ENCODE measurements around the gene CEP85L.

CEP85L gene

GRCh38 chr6:118639054-118639964 lies 12.1 kb downstream of the CEP85L start:
- Histone ChIP-seq H3K36me3 (ENCODE audit: control insufficient read depth in 1 of 2, insufficient read depth in 2 of 2, low read length in 2 of 2) (no peaks in the 10 kb centered on the region), H3K27ac (ENCODE audit: low read length) (no peak overlapping the region), H3K4me1 (ENCODE audit: control insufficient read depth in 1 of 2, insufficient read depth in 2 of 2, low read length in 2 of 2) (peaks cover 4 to 18% of the 10 kb centered on the region in 2 donors), H3K9me3 (ENCODE audit: control insufficient read depth in 1 of 2, low read length in 2 of 2) (no peaks in the 10 kb centered on the region), H3K27me3 (ENCODE audit: low read depth, low read length) (no peaks in the 10 kb centered on the region), H3K4me3 (ENCODE audit: low read depth in 1 of 2, low read length in 2 of 2) (no peak overlapping the region)

GRCh38 chr6:118638288-118638687 lies 13.1 kb downstream of the CEP85L start:
- Histone ChIP-seq H3K27me3 (ENCODE audit: low read depth, low read length) (no peaks in the 10 kb centered on the region), H3K9me3 (ENCODE audit: control insufficient read depth in 1 of 2, low read length in 2 of 2) (no peaks in the 10 kb centered on the region), H3K4me3 (ENCODE audit: low read depth in 1 of 2, low read length in 2 of 2) (no peak overlapping the region), H3K27ac (ENCODE audit: low read length) (no peak overlapping the region), H3K4me1 (ENCODE audit: control insufficient read depth in 1 of 2, insufficient read depth in 2 of 2, low read length in 2 of 2) (peaks cover 4 to 22% of the 10 kb centered on the region in 2 donors), H3K36me3 (ENCODE audit: control insufficient read depth in 1 of 2, insufficient read depth in 2 of 2, low read length in 2 of 2) (no peaks in the 10 kb centered on the region)

- peaks cover 4 to 19% of the 10 kb centered on the region in 2 donors for H3K4me1 ChIP-seq (ENCODE audit: control insufficient read depth in 1 of 2, insufficient read depth in 2 of 2, low read length in 2 of 2)
- no peaks in the 10 kb centered on the region for H3K36me3 ChIP-seq (ENCODE audit: control insufficient read depth in 1 of 2, insufficient read depth in 2 of 2, low read length in 2 of 2)
- no peaks in the 10 kb centered on the region for H3K27me3 ChIP-seq (ENCODE audit: low read depth, low read length)
- no peak overlapping the region for H3K4me3 ChIP-seq (ENCODE audit: low read depth in 1 of 2, low read length in 2 of 2)
- no peaks in the 10 kb centered on the region for H3K9me3 ChIP-seq (ENCODE audit: control insufficient read depth in 1 of 2, low read length in 2 of 2)
- no peak overlapping the region for H3K27ac ChIP-seq (ENCODE audit: low read length)
Measured at GRCh38 chr6:118635909-118636735, 15.3 kb downstream of the CEP85L start.

GRCh38 chr6:118632359-118632758 lies 19.0 kb downstream of the CEP85L start:
- Histone ChIP-seq H3K36me3 (ENCODE audit: control insufficient read depth in 1 of 2, insufficient read depth in 2 of 2, low read length in 2 of 2) (peaks cover 6% of the 10 kb centered on the region in 2 donors), H3K27ac (ENCODE audit: low read length) (no peak overlapping the region), H3K4me1 (ENCODE audit: control insufficient read depth in 1 of 2, insufficient read depth in 2 of 2, low read length in 2 of 2) (peaks cover 0 to 4% of the 10 kb centered on the region in 2 donors), H3K9me3 (ENCODE audit: control insufficient read depth in 1 of 2, low read length in 2 of 2) (no peaks in the 10 kb centered on the region), H3K4me3 (ENCODE audit: low read depth in 1 of 2, low read length in 2 of 2) (no peak overlapping the region), H3K27me3 (ENCODE audit: low read depth, low read length) (no peaks in the 10 kb centered on the region)

- Histone ChIP-seq H3K36me3 (ENCODE audit: control insufficient read depth in 1 of 2, insufficient read depth in 2 of 2, low read length in 2 of 2) (peaks cover 6% of the 10 kb centered on the region in 2 donors), H3K27me3 (ENCODE audit: low read depth, low read length) (no peaks in the 10 kb centered on the region)
Measured at GRCh38 chr6:118630923-118631322, 20.5 kb downstream of the CEP85L start.

GRCh38 chr6:118630067-118630466 lies 21.3 kb downstream of the CEP85L start:
- Histone ChIP-seq H3K27ac (ENCODE audit: low read length) (no peak overlapping the region), H3K9me3 (ENCODE audit: control insufficient read depth in 1 of 2, low read length in 2 of 2) (no peaks in the 10 kb centered on the region), H3K36me3 (ENCODE audit: control insufficient read depth in 1 of 2, insufficient read depth in 2 of 2, low read length in 2 of 2) (peaks cover 6% of the 10 kb centered on the region in 2 donors), H3K4me1 (ENCODE audit: control insufficient read depth in 1 of 2, insufficient read depth in 2 of 2, low read length in 2 of 2) (peaks cover 0 to 4% of the 10 kb centered on the region in 2 donors), H3K4me3 (ENCODE audit: low read depth in 1 of 2, low read length in 2 of 2) (no peak overlapping the region), H3K27me3 (ENCODE audit: low read depth, low read length) (no peaks in the 10 kb centered on the region)

More at GRCh38 chr6:118630923-118631322, 20.5 kb downstream of the CEP85L start:
- Histone ChIP-seq H3K4me1 (ENCODE audit: control insufficient read depth in 1 of 2, insufficient read depth in 2 of 2, low read length in 2 of 2) (peaks cover 0 to 4% of the 10 kb centered on the region in 2 donors), H3K27ac (ENCODE audit: low read length) (no peak overlapping the region), H3K9me3 (ENCODE audit: control insufficient read depth in 1 of 2, low read length in 2 of 2) (no peaks in the 10 kb centered on the region), H3K4me3 (ENCODE audit: low read depth in 1 of 2, low read length in 2 of 2) (no peak overlapping the region)

- no peaks in the 10 kb centered on the region for H3K9me3 ChIP-seq (ENCODE audit: control insufficient read depth in 1 of 2, low read length in 2 of 2)
- H3K4me1 ChIP-seq (ENCODE audit: control insufficient read depth in 1 of 2, insufficient read depth in 2 of 2, low read length in 2 of 2), result no peaks in the 10 kb centered on the region
- H3K27ac ChIP-seq (ENCODE audit: low read length), result no peak overlapping the region
- no peaks in the 10 kb centered on the region for H3K27me3 ChIP-seq (ENCODE audit: low read depth, low read length)
- H3K4me3 ChIP-seq (ENCODE audit: low read depth in 1 of 2, low read length in 2 of 2), result no peak overlapping the region
- H3K36me3 ChIP-seq (ENCODE audit: control insufficient read depth in 1 of 2, insufficient read depth in 2 of 2, low read length in 2 of 2), result peaks cover 6% of the 10 kb centered on the region in 2 donors
Measured at GRCh38 chr6:118627724-118628123, 23.7 kb downstream of the CEP85L start.

GRCh38 chr6:118625833-118626232 lies 25.6 kb downstream of the CEP85L start:
- H3K27ac ChIP-seq (ENCODE audit: low read length), result no peak overlapping the region
- no peaks in the 10 kb centered on the region for H3K27me3 ChIP-seq (ENCODE audit: low read depth, low read length)
- peaks cover 5 to 6% of the 10 kb centered on the region in 2 donors for H3K36me3 ChIP-seq (ENCODE audit: control insufficient read depth in 1 of 2, insufficient read depth in 2 of 2, low read length in 2 of 2)
- no peak overlapping the region for H3K4me3 ChIP-seq (ENCODE audit: low read depth in 1 of 2, low read length in 2 of 2)
- no peaks in the 10 kb centered on the region for H3K4me1 ChIP-seq (ENCODE audit: control insufficient read depth in 1 of 2, insufficient read depth in 2 of 2, low read length in 2 of 2)
- H3K9me3 ChIP-seq (ENCODE audit: control insufficient read depth in 1 of 2, low read length in 2 of 2), result no peaks in the 10 kb centered on the region

- Histone ChIP-seq H3K27ac (ENCODE audit: low read length) (no peak overlapping the region), H3K9me3 (ENCODE audit: control insufficient read depth in 1 of 2, low read length in 2 of 2) (no peaks in the 10 kb centered on the region), H3K27me3 (ENCODE audit: low read depth, low read length) (no peaks in the 10 kb centered on the region), H3K4me1 (ENCODE audit: control insufficient read depth in 1 of 2, insufficient read depth in 2 of 2, low read length in 2 of 2) (no peaks in the 10 kb centered on the region), H3K36me3 (ENCODE audit: control insufficient read depth in 1 of 2, insufficient read depth in 2 of 2, low read length in 2 of 2) (no peaks in the 10 kb centered on the region), H3K4me3 (ENCODE audit: low read depth in 1 of 2, low read length in 2 of 2) (no peak overlapping the region)
Measured at GRCh38 chr6:118621799-118622470, 29.5 kb downstream of the CEP85L start.

- Histone ChIP-seq H3K4me3 (ENCODE audit: low read depth in 1 of 2, low read length in 2 of 2) (no peak overlapping the region), H3K9me3 (ENCODE audit: control insufficient read depth in 1 of 2, low read length in 2 of 2) (no peaks in the 10 kb centered on the region), H3K27me3 (ENCODE audit: low read depth, low read length) (no peaks in the 10 kb centered on the region), H3K36me3 (ENCODE audit: control insufficient read depth in 1 of 2, insufficient read depth in 2 of 2, low read length in 2 of 2) (no peaks in the 10 kb centered on the region), H3K4me1 (ENCODE audit: control insufficient read depth in 1 of 2, insufficient read depth in 2 of 2, low read length in 2 of 2) (no peaks in the 10 kb centered on the region), H3K27ac (ENCODE audit: low read length) (no peak overlapping the region)
Measured at GRCh38 chr6:118620202-118620601, 31.2 kb downstream of the CEP85L start.
